HEK293 (cell line): Measurements from ENCODE around the gene DDX41.
A peak's percentile ranks its signal among the peaks of the same experiment; 100 is the strongest.

Experiments
- CTCF ChIA-PET: fragments of 350-600 bp; formaldehyde crosslinking; extraction: SDS; loops from one replicate; lab custom pipeline; 2021; ENCODE audit warnings: antibody characterized with exemption; lab: Yijun Ruan, JAX
- POLR2A ChIA-PET: fragments of 300-600 bp; formaldehyde crosslinking; extraction: SDS; loops from one replicate; lab custom pipeline; 2020; ENCODE audit warnings: antibody characterized with exemption, inconsistent platforms; lab: Yijun Ruan, JAX
- H3K27ac ChIP-seq: fragments of 200-500 bp; sonication (Bioruptor generic); 2 replicates; pipeline ENCODE4 v1.5.1; 2014; ENCODE audit warnings: low read depth, low read length, control low read depth, inconsistent platforms; ENCODE audit errors: extremely low read depth
- H3K36me3 ChIP-seq, 2 experiments: fragments of 200-500 bp in 1 of 2; sonication (Bioruptor generic) in 1 of 2; 1 replicate in 1 of 2; 2 replicates in 1 of 2; pipeline ENCODE4 v1.5.1; 2014 to 2017; ENCODE audit warnings: inconsistent platforms in 2 of 2, low read length in 2 of 2; ENCODE audit not compliant: control insufficient read depth in 2 of 2, insufficient read depth in 1 of 2
- H3K4me1 ChIP-seq: fragments of 200-500 bp; sonication (Bioruptor generic); 2 replicates; pipeline ENCODE4 v1.5.1; 2014; ENCODE audit warnings: mild to moderate bottlenecking, low read length, inconsistent platforms; ENCODE audit not compliant: control insufficient read depth, insufficient read depth
- H3K4me3 ChIP-seq: 2 replicates; pipeline ENCODE4 v1.5.1; 2011; ENCODE audit warnings: low read depth, mild to moderate bottlenecking, control low read depth, low read length, moderate library complexity
- H3K9me3 ChIP-seq: fragments of 200-500 bp; sonication (Bioruptor generic); 2 replicates; pipeline ENCODE4 v1.5.1; 2014; ENCODE audit warnings: low read depth, low read length, inconsistent platforms; ENCODE audit not compliant: control insufficient read depth, insufficient read depth
- CTCF ChIP-seq: fragments of 450-650 bp; formaldehyde crosslinking; IDR thresholded peaks from 2 replicates; pipeline ENCODE4 v1.5.1; 2016; ENCODE audit warnings: missing biosample characterization, missing genetic modification characterization
- HIC1 ChIP-seq: fragments of 450-650 bp; formaldehyde crosslinking; IDR thresholded peaks from 2 replicates; pipeline ENCODE4 v1.5.1; 2016; ENCODE audit warnings: missing biosample characterization, missing genetic modification characterization
- KLF9 ChIP-seq: fragments of 450-650 bp; formaldehyde crosslinking; IDR thresholded peaks from 2 replicates; pipeline ENCODE4 v1.5.1; 2016; ENCODE audit warnings: missing biosample characterization, missing genetic modification characterization, low read depth
- PBX3 ChIP-seq: sonication (generic); formaldehyde crosslinking; IDR thresholded peaks from 2 replicates; pipeline ENCODE4 v1.8.1; 2022; ENCODE audit warnings: mild to moderate bottlenecking, moderate library complexity, missing genetic modification reagents
- REPIN1 ChIP-seq: fragments of 450-650 bp; formaldehyde crosslinking; IDR thresholded peaks from 2 replicates; pipeline ENCODE4 v1.5.1; 2017; ENCODE audit warnings: missing biosample characterization, missing genetic modification characterization, low read depth
- REST ChIP-seq: fragments of 450-650 bp; formaldehyde crosslinking; IDR thresholded peaks from 2 replicates; pipeline ENCODE4 v1.5.1; 2016; ENCODE audit warnings: missing biosample characterization, missing genetic modification characterization
- YY2 ChIP-seq: fragments of 450-650 bp; formaldehyde crosslinking; IDR thresholded peaks from 2 replicates; pipeline ENCODE4 v1.5.1; 2016; ENCODE audit warnings: missing biosample characterization, missing genetic modification characterization
- ZBTB8A ChIP-seq: fragments of 450-650 bp; formaldehyde crosslinking; IDR thresholded peaks from 2 replicates; pipeline ENCODE4 v1.5.1; 2016; ENCODE audit warnings: missing biosample characterization, missing genetic modification characterization
- ZEB2 ChIP-seq: fragments of 450-650 bp; formaldehyde crosslinking; IDR thresholded peaks from 2 replicates; pipeline ENCODE4 v1.5.1; 2016; ENCODE audit warnings: missing biosample characterization, missing genetic modification characterization
- ZFHX2 ChIP-seq: fragments of 450-650 bp; formaldehyde crosslinking; conservative IDR thresholded peaks from 2 replicates; pipeline ENCODE4 v1.5.1; 2016; ENCODE audit warnings: missing biosample characterization, missing genetic modification characterization
- ZFP37 ChIP-seq: fragments of 450-650 bp; formaldehyde crosslinking; IDR thresholded peaks from 2 replicates; pipeline ENCODE4 v1.5.1; 2016; ENCODE audit warnings: missing biosample characterization, missing genetic modification characterization
- ZNF302 ChIP-seq: fragments of 450-650 bp; formaldehyde crosslinking; IDR thresholded peaks from 2 replicates; pipeline ENCODE4 v1.5.1; 2016; ENCODE audit warnings: missing biosample characterization, missing genetic modification characterization, low read depth
- ZNF335 ChIP-seq: fragments of 450-650 bp; formaldehyde crosslinking; conservative IDR thresholded peaks from 2 replicates; pipeline ENCODE4 v1.5.1; 2016; ENCODE audit warnings: missing biosample characterization, missing genetic modification characterization
- ZNF391 ChIP-seq: fragments of 450-650 bp; formaldehyde crosslinking; IDR thresholded peaks from 2 replicates; pipeline ENCODE4 v1.5.1; 2016; ENCODE audit warnings: low read depth, missing biosample characterization, missing genetic modification characterization, borderline replicate concordance
- ZNF394 ChIP-seq: fragments of 450-650 bp; formaldehyde crosslinking; IDR thresholded peaks from 2 replicates; pipeline ENCODE4 v1.5.1; 2016; ENCODE audit warnings: missing biosample characterization, missing genetic modification characterization, mild to moderate bottlenecking, moderate library complexity, borderline replicate concordance
- ZNF449 ChIP-seq: fragments of 450-650 bp; formaldehyde crosslinking; IDR thresholded peaks from 2 replicates; pipeline ENCODE4 v1.5.1; 2017; ENCODE audit warnings: missing biosample characterization, mild to moderate bottlenecking, missing genetic modification characterization, moderate library complexity
- ZNF600 ChIP-seq: fragments of 450-650 bp; formaldehyde crosslinking; IDR thresholded peaks from 2 replicates; pipeline ENCODE4 v1.5.1; 2016; ENCODE audit warnings: missing biosample characterization, missing genetic modification characterization
- ZNF776 ChIP-seq: fragments of 450-650 bp; formaldehyde crosslinking; IDR thresholded peaks from 2 replicates; pipeline ENCODE4 v1.5.0; 2017; ENCODE audit warnings: missing biosample characterization, missing genetic modification characterization, borderline replicate concordance
- ZSCAN4 ChIP-seq: fragments of 450-650 bp; formaldehyde crosslinking; IDR thresholded peaks from 2 replicates; pipeline ENCODE4 v1.5.1; 2017; ENCODE audit warnings: missing biosample characterization, missing genetic modification characterization
- TF ChIP-seq, protein P1 (sequence below): fragments of 450-650 bp; formaldehyde crosslinking; IDR thresholded peaks from 2 replicates; pipeline ENCODE4 v1.5.1; 2016; ENCODE audit warnings: missing biosample characterization, missing genetic modification characterization

The DDX41 gene

DNA sequence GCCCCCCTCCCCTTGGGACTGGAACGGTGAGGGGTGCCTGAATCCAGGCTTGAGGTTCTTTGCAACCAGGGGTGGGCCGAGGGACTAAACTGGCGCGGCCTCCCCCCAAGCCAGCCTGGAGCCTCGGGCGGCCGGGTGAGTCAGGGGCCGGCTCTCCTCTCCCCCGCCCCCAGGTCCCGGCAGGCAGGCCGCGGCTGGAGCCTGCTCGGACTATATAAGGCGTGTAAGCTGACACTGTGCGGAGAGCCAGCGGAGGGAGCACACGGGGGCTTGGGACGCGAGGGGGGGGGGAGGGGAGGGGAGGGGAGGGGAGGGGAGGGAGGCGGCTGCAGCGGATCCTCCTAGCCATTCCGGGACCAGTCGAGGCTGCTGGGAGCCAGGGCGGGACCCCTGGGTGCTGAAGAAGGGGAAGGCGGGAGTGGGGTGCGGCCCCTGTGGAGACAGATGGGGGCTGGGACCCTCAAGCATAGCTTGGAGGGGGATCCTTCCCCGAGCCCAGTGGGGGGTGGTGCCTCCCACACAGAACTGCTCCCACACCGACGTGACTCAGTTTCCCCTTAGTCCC is 20.0 kb downstream of the DDX41 start (continued):
- TF ChIP-seq ZSCAN4 (tag by site-specific recombination), result no peak
- TF ChIP-seq, protein P1, sequence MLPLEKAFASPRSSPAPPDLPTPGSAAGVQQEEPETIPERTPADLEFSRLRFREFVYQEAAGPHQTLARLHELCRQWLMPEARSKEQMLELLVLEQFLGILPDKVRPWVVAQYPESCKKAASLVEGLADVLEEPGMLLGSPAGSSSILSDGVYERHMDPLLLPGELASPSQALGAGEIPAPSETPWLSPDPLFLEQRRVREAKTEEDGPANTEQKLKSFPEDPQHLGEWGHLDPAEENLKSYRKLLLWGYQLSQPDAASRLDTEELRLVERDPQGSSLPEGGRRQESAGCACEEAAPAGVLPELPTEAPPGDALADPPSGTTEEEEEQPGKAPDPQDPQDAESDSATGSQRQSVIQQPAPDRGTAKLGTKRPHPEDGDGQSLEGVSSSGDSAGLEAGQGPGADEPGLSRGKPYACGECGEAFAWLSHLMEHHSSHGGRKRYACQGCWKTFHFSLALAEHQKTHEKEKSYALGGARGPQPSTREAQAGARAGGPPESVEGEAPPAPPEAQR, result no peak

GRCh38 chr5:177496070-177496726 is 20.6 kb downstream of the DDX41 start:
- Histone ChIP-seq H3K4me1 (peaks cover 20% of the 10 kb centered on the region), H3K9me3 (no peaks in the 10 kb centered on the region), H3K36me3 (peaks cover 0 to 32% of the 10 kb centered on the region in 2 experiments; a peak in 1 of 3 replicates), H3K27ac (peak overlapping the region; percentile 98), H3K4me3 (peak overlapping the region; percentile 67)
- ChIA-PET CTCF (interaction anchor here (0.7 to 4.0 kb wide), 12 partner anchors 9 to 1570 kb away, joined by 3 to 23 read pairs (median 6); no protein-coding TSS in a partner anchor), POLR2A (interaction anchor here (0.6 to 7.0 kb wide), 21 partner anchors 7 to 708 kb away, joined by 3 to 106 read pairs (median 7); partner anchors contain the start of genes B4GALT7, DBN1, DDX41 and DOK3)
- 0 out of 2 replicates have a peak, but pooled peaks have one; percentile 19 for TF ChIP-seq ZNF391
- no peak for TF ChIP-seq ZFP37 (tag by site-specific recombination)
- TF ChIP-seq HIC1 (tag by site-specific recombination), result peak; percentile 72; the same call in 1 of the 2 replicates
- peak; percentile 10; the same call in 1 of the 2 replicates for TF ChIP-seq YY2
- TF ChIP-seq ZNF776 (tag by site-specific recombination), result no peak
- peak; percentile 70 for TF ChIP-seq ZBTB8A (tag by site-specific recombination)
- TF ChIP-seq ZNF394 (tag by site-specific recombination), result peak; percentile 54; the same call in 1 of the 2 replicates
- TF ChIP-seq ZFHX2 (tag by site-specific recombination), result peak; percentile 70
- peak; percentile 57 for TF ChIP-seq REST (tag by site-specific recombination)
- 0 out of 2 replicates have a peak, but pooled peaks have one; percentile 10 for TF ChIP-seq KLF9 (tag by site-specific recombination)
- TF ChIP-seq REPIN1 (tag by site-specific recombination), result no peak
- 0 out of 2 replicates have a peak, but pooled peaks have one; percentile 44 for TF ChIP-seq PBX3 (CRISPR knock-in tag)
- 0 out of 2 replicates have a peak, but pooled peaks have one; percentile 51 for TF ChIP-seq CTCF
- TF ChIP-seq ZNF449 (tag by site-specific recombination), result peak; percentile 98
- peak; percentile 24; the same call in 1 of the 2 replicates for TF ChIP-seq ZEB2 (tag by site-specific recombination)
- peak; percentile 99 for TF ChIP-seq ZNF335 (tag by site-specific recombination)
- TF ChIP-seq ZNF302 (tag by site-specific recombination), result no peak
- TF ChIP-seq ZNF600 (tag by site-specific recombination), result peak; percentile 3; the same call in 1 of the 2 replicates
